Spleen (tissue), 11 donors: ENCODE results near the gene KRTAP4-3. TPM values are rescaled to one million over a fixed set of nuclear protein-coding genes. Genes with fewer than 3 reads are reported as not detected.

Source experiments
- DNase-seq: peaks from one replicate; pipeline ENCODE4 v3.0.0-alpha.2; 2020
- H3K27ac ChIP-seq, 8 donors: fragments of 200-600 bp; sonication (generic) in 7 of 8; 1 replicate in 4 of 8; 2 replicates in 4 of 8; pipeline versions ENCODE4 v1.5.0 to v1.8.0; 2016 to 2021; ENCODE audit warnings: inconsistent platforms in 4 of 8, mild to moderate bottlenecking in 4 of 8, moderate library complexity in 1 of 8
- H3K27me3 ChIP-seq, 7 donors: fragments of 200-600 bp; sonication (generic) in 6 of 7; replicated peaks in 1 of 7; 1 replicate in 4 of 7; 2 replicates in 3 of 7; pipeline versions ENCODE4 v1.5.0 to v1.8.0; 2016 to 2021; ENCODE audit warnings: inconsistent platforms in 3 of 7, mild to moderate bottlenecking in 1 of 7
- H3K36me3 ChIP-seq, 6 donors: fragments of 200-600 bp; sonication (generic) in 5 of 6; 1 replicate in 4 of 6; 2 replicates in 2 of 6; pipeline versions ENCODE4 v1.5.0 to v1.8.0; 2016 to 2021; ENCODE audit warnings: inconsistent platforms in 2 of 6
- H3K4me1 ChIP-seq, 6 donors: fragments of 200-600 bp; sonication (generic) in 5 of 6; 1 replicate in 3 of 6; 2 replicates in 3 of 6; pipeline versions ENCODE4 v1.5.0 to v1.8.0; 2016 to 2021; ENCODE audit warnings: inconsistent platforms in 3 of 6
- H3K4me3 ChIP-seq, 8 donors: fragments of 200-600 bp; sonication (generic) in 7 of 8; 1 replicate in 4 of 8; 2 replicates in 4 of 8; pipeline versions ENCODE4 v1.5.0 to v1.8.0; 2016 to 2021; ENCODE audit warnings: inconsistent platforms in 4 of 8, mild to moderate bottlenecking in 4 of 8, moderate library complexity in 2 of 8
- H3K9me3 ChIP-seq, 8 donors: fragments of 200-600 bp; sonication (generic) in 7 of 8; 1 replicate in 4 of 8; 2 replicates in 4 of 8; pipeline versions ENCODE4 v1.5.0 to v1.8.0; 2016 to 2021; ENCODE audit warnings: inconsistent platforms in 4 of 8
- POLR2A ChIP-seq, 3 donors: fragments of 450-650 bp; IDR thresholded peaks; one replicate each; pipeline ENCODE4 v1.5.1; 2017; ENCODE audit warnings: antibody characterized with exemption in 3 of 3, mild to moderate bottlenecking in 1 of 3
- POLR2AphosphoS5 ChIP-seq, 3 donors: sonication (generic); formaldehyde crosslinking; IDR thresholded peaks; one replicate each; pipeline ENCODE4 v1.5.1; 2017; ENCODE audit warnings: antibody characterized with exemption in 3 of 3
- WGBS, 5 donors: extraction: QIAGEN DNeasy Blood & Tissue Kit in 3 of 5; methylation state at CpG; one replicate each; pipeline versions ENCODE4 v1.1.5 to v1.1.7; 2013 to 2018; 5-methylcytosine and 5-hydroxymethylcytosine counted together
- intact Hi-C: fragments of 100-400 bp; cut with DNase I; formaldehyde crosslinking; loops from one replicate; pipeline ENCODE4 v1.15.0; 2023; ENCODE audit warnings: low total_unique reads
- polyA plus RNA-seq, 3 donors: library from polyadenylated mRNA; stranded (reverse); fragments of 200-250 nt; gene quantifications; one replicate each; pipeline ENCODE4 v1.2.1, GENCODE V29; 2013
- total RNA-seq, 7 donors: library from RNA; depleted of rRNA in 3 of 7; stranded (reverse); fragments of >200 nt in 3 of 7; fragmentation: NEBNext Ultra II Directional in 4 of 7; extraction: Animal tissue kit (Norgen Biotek cat#: 25700) in 4 of 7; gene quantifications; one replicate each; pipeline versions ENCODE4 v1.1.0 to v1.2.1, GENCODE V29; 2016 to 2021
- TF ChIP-seq, protein P1 (sequence below), 11 experiments: fragments of 200-600 bp in 7 of 11; fragments of 450-650 bp in 4 of 11; sonication (generic) in 4 of 11; IDR thresholded peaks in 8 of 11; conservative IDR thresholded peaks in 3 of 11; 1 replicate in 7 of 11; 2 replicates in 4 of 11; pipeline versions ENCODE4 v1.4.0 to v1.8.0; 2016 to 2021; ENCODE audit warnings: antibody characterized with exemption in 11 of 11, inconsistent platforms in 4 of 11, mild to moderate bottlenecking in 1 of 11
- donor health status: healthy with polysubstance abuse.
- donor health status: DM: no; HTN: no; CAD: no; lungs with moderate emphysema.
- donor health status: DM: no; HTN: no; CAD: no.
- donor health status: Bipolar disorder and iron deficiency.
- donor health status: healthy.
- donor health status: DM: no; HTN: no; CAD: no.
- donor health status: DM: yes; HTN: yes; CAD: no.

KRTAP4-3 gene
- total and polyA plus RNA-seq, 10 donors = not detected

DNA sequence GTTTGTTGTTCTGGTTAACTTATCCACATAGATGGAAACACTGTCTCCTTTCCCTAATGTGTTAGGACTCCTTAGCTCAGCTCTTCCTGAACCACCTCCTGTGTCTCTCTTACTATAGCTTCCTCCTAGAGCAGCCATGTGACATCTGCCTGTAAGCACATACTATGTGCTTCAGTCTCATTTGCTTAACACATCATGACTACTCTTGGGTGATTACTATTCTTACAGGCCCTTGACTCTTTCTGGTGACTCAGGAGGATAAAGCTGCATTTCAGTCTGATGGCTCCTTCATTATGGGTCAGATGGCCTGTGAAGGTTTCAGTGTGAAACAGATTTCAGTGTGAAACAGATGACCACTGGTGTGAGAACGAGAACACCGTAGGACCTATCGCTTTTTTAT, 10.3 kb upstream of the KRTAP4-3 start:
- no peak overlapping the region for H3K4me3 ChIP-seq
- intact Hi-C loops = no loop called here
- no peaks in the 10 kb centered on the region for H3K36me3 ChIP-seq
- peaks cover 6 to 32% (median 20%) of the 10 kb centered on the region in 6 donors for H3K4me1 ChIP-seq
- no peaks in the 10 kb centered on the region for H3K9me3 ChIP-seq
- TF ChIP-seq, protein P1, sequence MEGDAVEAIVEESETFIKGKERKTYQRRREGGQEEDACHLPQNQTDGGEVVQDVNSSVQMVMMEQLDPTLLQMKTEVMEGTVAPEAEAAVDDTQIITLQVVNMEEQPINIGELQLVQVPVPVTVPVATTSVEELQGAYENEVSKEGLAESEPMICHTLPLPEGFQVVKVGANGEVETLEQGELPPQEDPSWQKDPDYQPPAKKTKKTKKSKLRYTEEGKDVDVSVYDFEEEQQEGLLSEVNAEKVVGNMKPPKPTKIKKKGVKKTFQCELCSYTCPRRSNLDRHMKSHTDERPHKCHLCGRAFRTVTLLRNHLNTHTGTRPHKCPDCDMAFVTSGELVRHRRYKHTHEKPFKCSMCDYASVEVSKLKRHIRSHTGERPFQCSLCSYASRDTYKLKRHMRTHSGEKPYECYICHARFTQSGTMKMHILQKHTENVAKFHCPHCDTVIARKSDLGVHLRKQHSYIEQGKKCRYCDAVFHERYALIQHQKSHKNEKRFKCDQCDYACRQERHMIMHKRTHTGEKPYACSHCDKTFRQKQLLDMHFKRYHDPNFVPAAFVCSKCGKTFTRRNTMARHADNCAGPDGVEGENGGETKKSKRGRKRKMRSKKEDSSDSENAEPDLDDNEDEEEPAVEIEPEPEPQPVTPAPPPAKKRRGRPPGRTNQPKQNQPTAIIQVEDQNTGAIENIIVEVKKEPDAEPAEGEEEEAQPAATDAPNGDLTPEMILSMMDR (IDR thresholded peaks at IDR 0.05 in 8 of 11, conservative IDR thresholded peaks at IDR 0.05 in 3 of 11) = no peak
- TF ChIP-seq POLR2A (IDR thresholded peaks at IDR 0.05) = no peak
- no peak for TF ChIP-seq POLR2AphosphoS5 (IDR thresholded peaks at IDR 0.05)
- no peak for DNase-seq
- H3K27ac ChIP-seq = no peak overlapping the region
- 94 to 98% (median 96%) methylated on average over 3 of the region's 3 CpGs for WGBS, 5 donors
- H3K27me3 ChIP-seq = no peaks in the 10 kb centered on the region

DNA sequence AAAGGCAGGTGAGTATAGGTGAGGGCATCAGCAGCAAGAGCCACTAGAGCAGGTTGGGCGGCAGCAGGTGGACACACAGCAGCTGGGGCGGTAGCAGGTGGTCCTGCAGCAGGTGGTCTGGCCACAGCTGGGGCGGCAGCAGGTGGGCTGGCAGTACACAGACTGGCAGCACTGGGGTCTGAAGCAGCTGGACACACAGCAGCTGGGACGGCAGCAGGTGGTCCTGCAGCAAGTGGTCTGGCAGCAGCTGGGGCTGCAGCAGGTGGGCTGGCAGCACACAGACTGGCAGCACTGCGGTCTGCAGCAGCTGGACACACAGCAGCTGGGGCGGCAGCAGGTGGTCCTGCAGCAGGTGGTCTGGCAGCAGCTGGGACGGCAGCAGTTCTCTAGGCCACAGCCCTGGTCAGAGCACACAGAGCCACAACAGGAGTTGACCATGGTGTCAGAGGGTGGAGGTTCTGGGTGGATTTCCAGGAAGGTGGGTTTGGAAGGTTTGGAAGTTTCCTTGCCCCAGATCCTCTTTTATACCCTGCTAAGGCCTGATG, 9.8 kb upstream of the KRTAP4-3 start, which contains the start of gene KRTAP4-2:
KRTAP4-2 (minus strand) TSS at position 495 of the 545 bp plus-strand sequence; CDS start at position 438, 57 bp downstream.
- H3K27me3 ChIP-seq = no peaks in the 10 kb centered on the region
- TF ChIP-seq POLR2A (IDR thresholded peaks at IDR 0.05) (no peak), POLR2AphosphoS5 (IDR thresholded peaks at IDR 0.05) (no peak)
- TF ChIP-seq, protein P1 (IDR thresholded peaks at IDR 0.05 in 8 of 11, conservative IDR thresholded peaks at IDR 0.05 in 3 of 11) = no peak
- intact Hi-C loops = no loop called here
- no peaks in the 10 kb centered on the region for H3K36me3 ChIP-seq
- no peaks in the 10 kb centered on the region for H3K9me3 ChIP-seq
- no peak within 1 kb of the TSS for H3K4me3 ChIP-seq
- 90 to 97% (median 92%) methylated on average over 4 to 7 of the region's 7 CpGs for WGBS, 5 donors
- H3K4me1 ChIP-seq = peaks cover 6 to 32% (median 20%) of the 10 kb centered on the region in 6 donors
- H3K27ac ChIP-seq = no peak within 1 kb of the TSS
- DNase-seq = no peak

DNA sequence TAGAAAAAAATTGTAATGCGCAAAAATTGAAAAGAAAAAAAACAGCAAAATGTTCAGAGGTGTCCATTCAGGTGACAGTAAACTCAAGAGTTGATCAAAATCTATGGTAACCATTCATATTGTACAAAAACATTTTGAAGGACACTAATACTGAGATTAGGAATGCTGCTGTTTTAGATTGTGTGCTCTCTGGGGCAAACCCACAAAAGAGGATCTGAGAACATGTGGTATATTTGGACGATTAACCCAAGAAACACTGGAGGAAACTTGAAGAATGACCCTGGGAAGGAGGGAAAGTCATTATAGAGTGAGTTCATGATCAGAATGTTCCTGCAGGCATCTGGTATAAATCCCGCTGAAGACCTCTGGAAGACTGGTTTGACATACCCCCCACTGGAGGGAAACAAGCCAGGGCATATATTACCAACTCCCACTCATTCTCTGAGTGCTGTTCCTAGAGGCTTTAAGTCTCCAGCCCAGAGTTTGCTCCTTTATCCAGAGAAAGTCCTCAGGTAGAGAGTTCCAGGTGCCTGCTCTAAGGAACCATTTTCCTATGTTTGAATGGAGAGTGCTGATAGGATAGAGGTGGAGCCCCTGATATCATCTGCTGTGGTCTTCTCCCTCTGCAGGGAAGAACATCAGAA, 8.8 kb upstream of the KRTAP4-3 start:
- WGBS, 5 donors = 63 to 73% (median 65%) methylated on average over 3 of the region's 3 CpGs
- TF ChIP-seq POLR2A (IDR thresholded peaks at IDR 0.05) = no peak
- TF ChIP-seq, protein P1 (IDR thresholded peaks at IDR 0.05 in 8 of 11, conservative IDR thresholded peaks at IDR 0.05 in 3 of 11) = no peak
- Histone ChIP-seq H3K4me1 (peaks cover 6 to 32% (median 20%) of the 10 kb centered on the region in 6 donors), H3K27me3 (no peaks in the 10 kb centered on the region), H3K27ac (no peak overlapping the region), H3K36me3 (no peaks in the 10 kb centered on the region), H3K4me3 (no peak overlapping the region), H3K9me3 (no peaks in the 10 kb centered on the region)
- DNase-seq = no peak
- intact Hi-C loops = no loop called here

DNA sequence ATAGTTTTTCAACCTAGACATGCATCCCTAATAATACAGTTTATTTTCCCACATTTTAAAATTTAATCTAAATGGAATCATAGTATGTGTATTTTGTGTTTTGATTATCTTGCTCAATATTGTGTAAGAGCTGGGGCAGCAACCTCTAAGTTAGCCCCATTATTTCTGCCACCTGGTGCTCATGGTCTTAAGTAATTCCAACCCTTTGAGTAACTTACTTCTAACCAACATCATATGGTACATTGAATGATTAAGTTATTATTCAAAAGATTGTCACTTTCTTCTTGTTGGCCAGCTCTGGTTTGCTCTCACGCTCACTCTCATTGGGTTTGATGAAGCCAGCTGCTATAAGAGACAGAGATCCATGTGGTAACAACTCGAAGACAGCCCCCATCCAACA, 3.9 kb upstream of the KRTAP4-3 start:
- Histone ChIP-seq H3K4me1 (peaks cover 3 to 16% (median 11%) of the 10 kb centered on the region in 6 donors), H3K27me3 (no peaks in the 10 kb centered on the region), H3K4me3 (no peak overlapping the region), H3K27ac (no peak overlapping the region), H3K36me3 (no peaks in the 10 kb centered on the region), H3K9me3 (no peaks in the 10 kb centered on the region)
- intact Hi-C loops = no loop called here
- no peak for TF ChIP-seq POLR2A (IDR thresholded peaks at IDR 0.05)
- TF ChIP-seq, protein P1 (IDR thresholded peaks at IDR 0.05 in 8 of 11, conservative IDR thresholded peaks at IDR 0.05 in 3 of 11) = no peak
- TF ChIP-seq POLR2AphosphoS5 (IDR thresholded peaks at IDR 0.05) = no peak
- WGBS, 5 donors = 68 to 89% (median 79%) methylated on average over 2 of the region's 2 CpGs
- no peak for DNase-seq
